Measurements from ENCODE around the gene TMEM161A.

- TF ChIP-seq CTCF (IDR thresholded peaks at IDR 0.05) (no peak), GABPB1 (CRISPR knock-in tag; IDR thresholded peaks at IDR 0.05) (no peak), HMGXB4 (CRISPR knock-in tag; IDR thresholded peaks at IDR 0.05) (no peak), ELF4 (CRISPR knock-in tag; IDR thresholded peaks at IDR 0.05; ENCODE audit: low read depth) (no peak), AFF4 (CRISPR knock-in tag; IDR thresholded peaks at IDR 0.05; ENCODE audit: borderline replicate concordance) (no peak), MXD4 (CRISPR knock-in tag; IDR thresholded peaks at IDR 0.05; ENCODE audit: borderline replicate concordance) (no peak), ZNF232 (CRISPR knock-in tag; IDR thresholded peaks at IDR 0.05) (no peak), MAX (CRISPR knock-in tag; IDR thresholded peaks at IDR 0.05) (no peak)
These were observed 54.7 kb downstream of the TMEM161A start for GRCh38 chr19:19083413-19084178.
